ENCODE results near the gene STAT3. TPM values are rescaled to one million over a fixed set of nuclear protein-coding genes. Genes with fewer than 3 reads are reported as not detected.
A peak's percentile ranks its signal among the peaks of the same experiment; 100 is the strongest.

Gene STAT3
- total and polyA plus RNA-seq, 9 of the 15 experiments (the other 6 are each of a cell fraction or from before 2014, with no cell fraction given): 90.0 to 179 (median 114) TPM

- TF ChIP-seq TSHZ1 (CRISPR knock-in tag; IDR thresholded peaks at IDR 0.05): no peak
- no peak for TF ChIP-seq HNRNPK (IDR thresholded peaks at IDR 0.05; ENCODE audit: low read depth, low read length, poor library complexity, severe bottlenecking)
- TF ChIP-seq ZBTB26 (CRISPR knock-in tag; IDR thresholded peaks at IDR 0.05): no peak
- no peak for TF ChIP-seq ZNF511 (CRISPR knock-in tag; IDR thresholded peaks at IDR 0.05)
- peak; percentile 53; the same call in 1 of the 2 replicates for TF ChIP-seq ZNF395 (CRISPR knock-in tag; IDR thresholded peaks at IDR 0.05)
- no peak for TF ChIP-seq TGIF2 (CRISPR knock-in tag; IDR thresholded peaks at IDR 0.05)
- TF ChIP-seq ZFX (CRISPR knock-in tag; IDR thresholded peaks at IDR 0.05): 0 out of 2 replicates have a peak, but pooled peaks have one; percentile 1
- no peak for TF ChIP-seq ZNF584 (CRISPR knock-in tag; IDR thresholded peaks at IDR 0.05; ENCODE audit: low read depth)
- no peak for TF ChIP-seq GABPB2 (CRISPR knock-in tag; conservative IDR thresholded peaks at IDR 0.05)
Measured at GRCh38 chr17:42273474-42274252, 114.6 kb downstream of the STAT3 start (continued).
